ENCODE data around the gene SEPTIN14. TPM values are rescaled to one million over a fixed set of nuclear protein-coding genes. Genes with fewer than 3 reads are reported as not detected.

SEPTIN14 gene
- total RNA-seq, 1 experiment from 2014 or later = not detected

DNA sequence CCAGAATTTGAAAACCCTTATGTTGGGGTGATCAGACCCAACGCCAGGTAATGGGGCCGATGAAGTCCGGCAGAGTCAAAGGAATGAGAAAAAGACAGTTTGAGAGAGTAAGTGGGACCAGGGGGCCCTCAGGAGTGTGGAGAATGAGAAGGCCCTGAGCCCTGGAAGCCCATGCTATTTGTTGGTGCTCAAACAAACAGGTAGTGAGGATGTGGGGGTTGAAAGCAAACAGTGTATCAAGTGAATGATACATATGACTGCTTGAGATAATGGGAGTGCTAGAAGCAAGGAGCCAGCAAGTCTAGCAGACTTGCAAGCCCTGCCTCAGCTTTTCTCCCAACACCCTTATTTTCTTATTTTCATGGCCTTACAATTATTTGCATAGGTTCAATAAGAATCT, 11.2 kb upstream of the SEPTIN14 start:
- Histone ChIP-seq H3T11ph (ENCODE audit: low read length) (no peak overlapping the region), H3K56ac (ENCODE audit: insufficient read length, low read depth, low read length) (no peak overlapping the region), H4K91ac (ENCODE audit: insufficient read length, low read depth, low read length) (no peak overlapping the region), H4K5ac (ENCODE audit: insufficient read length, low read depth, low read length) (no peak overlapping the region), H3K23ac (ENCODE audit: insufficient read length, low read depth, low read length) (no peak overlapping the region), H4K8ac (replicated peaks; ENCODE audit: insufficient read length, low read depth, low read length) (no peak overlapping the region), H2BK12ac (ENCODE audit: insufficient read length, low read depth, low read length) (no peak overlapping the region), H2AK5ac (ENCODE audit: insufficient read length, low read length) (no peak overlapping the region), H3K79me2 (ENCODE audit: insufficient read depth, low read length) (no peaks in the 10 kb centered on the region), H3K14ac (ENCODE audit: insufficient read depth, low read length) (no peak overlapping the region), H3K79me1 (ENCODE audit: insufficient read depth, low read depth, low read length, poor library complexity, severe bottlenecking) (no peaks in the 10 kb centered on the region), H2BK120ac (ENCODE audit: low read depth, low read length, poor library complexity, severe bottlenecking) (no peak overlapping the region), H3K9ac (ENCODE audit: extremely low read depth, insufficient read length, low read length) (no peak overlapping the region), H3K4ac (ENCODE audit: low read depth, low read length) (no peak overlapping the region), H3K23me2 (ENCODE audit: insufficient read length, low read depth, low read length, poor library complexity, severe bottlenecking) (no peaks in the 10 kb centered on the region), H4K20me1 (ENCODE audit: control insufficient read depth, insufficient read depth, insufficient read length) (no peaks in the 10 kb centered on the region), H3K9me3 (ENCODE audit: control insufficient read depth, low read depth, low read length) (no peaks in the 10 kb centered on the region), H3K4me2 (ENCODE audit: insufficient read depth, insufficient read length, low read length) (no peak overlapping the region), H2BK20ac (ENCODE audit: low read depth, low read length, poor library complexity, severe bottlenecking) (no peak overlapping the region), H2BK15ac (ENCODE audit: low read depth, low read length) (no peak overlapping the region), H3K27me3 (ENCODE audit: insufficient read depth, low read length) (no peaks in the 10 kb centered on the region), H3K18ac (ENCODE audit: insufficient read length, low read depth, low read length) (no peak overlapping the region), H2AFZ (ENCODE audit: low read length) (no peak overlapping the region), H2BK5ac (ENCODE audit: insufficient read length, low read length) (no peak overlapping the region), H3K27ac (ENCODE audit: insufficient read length, low read depth, low read length) (no peak overlapping the region), H3K4me1 (ENCODE audit: insufficient read depth, low read length) (no peaks in the 10 kb centered on the region)
- Mint-ChIP-seq H3K27ac (no peak overlapping the region), H3K4me1 (no peaks in the 10 kb centered on the region), H3K9me3 (peaks cover 28 to 91% of the 10 kb centered on the region in 2 experiments), H3K4me3 (no peak overlapping the region), H3K27me3 (ENCODE audit: low read depth) (no peaks in the 10 kb centered on the region; the same call in none of the 2 replicates), H3K36me3 (ENCODE audit: insufficient read depth in 1 of 3, low read depth in 3 of 3) (peaks cover 0 to 4% (median 3%) of the 10 kb centered on the region in 3 experiments; a peak in 2 of 7 replicates)
- no peak for DNase-seq
- no peak for TF ChIP-seq CTCF (conservative IDR thresholded peaks at IDR 0.05)
- no CpG with 5 or more reads among the region's 3 CpGs for WGBS (ENCODE audit: extremely low coverage, insufficient read length, low lambda C conversion rate)
